H9 (cell line): Measurements from ENCODE around the gene NOS3. TPM values are rescaled to one million over a fixed set of nuclear protein-coding genes. Genes with fewer than 3 reads are reported as not detected.
A peak's percentile ranks its signal among the peaks of the same experiment; 100 is the strongest.

Source experiments
- DNase-seq: peaks from one replicate; pipeline ENCODE4 v3.0.0-alpha.2; 2017
- H2AFZ ChIP-seq: one replicate; pipeline ENCODE4 v1.6.1; 2013; ENCODE audit warnings: mild to moderate bottlenecking, low read length, control low read depth, moderate library complexity
- H2AK5ac ChIP-seq: 2 replicates; pipeline ENCODE4 v1.6.1; 2013; ENCODE audit warnings: low read length, control low read depth, mixed read lengths; ENCODE audit not compliant: insufficient read length
- H2BK120ac ChIP-seq: one replicate; pipeline ENCODE4 v1.6.1; 2013; ENCODE audit warnings: low read depth, mild to moderate bottlenecking, low read length, control low read depth, inconsistent platforms; ENCODE audit not compliant: poor library complexity, severe bottlenecking
- H2BK12ac ChIP-seq: 2 replicates; pipeline ENCODE4 v1.6.1; 2013; ENCODE audit warnings: low read length, control low read depth, mixed read lengths, low read depth; ENCODE audit not compliant: insufficient read length
- H2BK15ac ChIP-seq: 2 replicates; pipeline ENCODE4 v1.6.1; 2013; ENCODE audit warnings: low read depth, low read length, control low read depth
- H2BK20ac ChIP-seq: one replicate; pipeline ENCODE4 v1.6.1; 2013; ENCODE audit warnings: low read depth, mild to moderate bottlenecking, low read length, control low read depth, inconsistent platforms; ENCODE audit not compliant: poor library complexity, severe bottlenecking
- H2BK5ac ChIP-seq: 2 replicates; pipeline ENCODE4 v1.6.1; 2013; ENCODE audit warnings: low read length, control low read depth, mixed read lengths; ENCODE audit not compliant: insufficient read length
- H3K14ac ChIP-seq: 2 replicates; pipeline ENCODE4 v1.6.1; 2013; ENCODE audit warnings: low read length, control low read depth; ENCODE audit not compliant: insufficient read depth
- H3K18ac ChIP-seq: 2 replicates; pipeline ENCODE4 v1.6.1; 2013; ENCODE audit warnings: low read depth, mild to moderate bottlenecking, mixed read lengths, low read length, control low read depth; ENCODE audit not compliant: insufficient read length
- H3K23ac ChIP-seq: 2 replicates; pipeline ENCODE4 v1.6.1; 2013; ENCODE audit warnings: low read length, control low read depth, mixed read lengths, low read depth; ENCODE audit not compliant: insufficient read length
- H3K23me2 ChIP-seq: 2 replicates; pipeline ENCODE4 v1.6.1; 2013; ENCODE audit warnings: low read depth, mild to moderate bottlenecking, mixed read lengths, low read length, control low read depth; ENCODE audit not compliant: insufficient read length, poor library complexity, severe bottlenecking
- H3K27ac ChIP-seq: 2 replicates; pipeline ENCODE4 v1.5.1; 2013; ENCODE audit warnings: low read length, control low read depth, mixed read lengths, low read depth; ENCODE audit not compliant: insufficient read length
- H3K27me3 ChIP-seq: 2 replicates; pipeline ENCODE4 v1.6.1; 2013; ENCODE audit warnings: low read length, control low read depth, inconsistent platforms; ENCODE audit not compliant: insufficient read depth
- H3K4ac ChIP-seq: 2 replicates; pipeline ENCODE4 v1.6.1; 2013; ENCODE audit warnings: low read depth, mild to moderate bottlenecking, control low read depth, inconsistent platforms, low read length, moderate library complexity
- H3K4me1 ChIP-seq: 2 replicates; pipeline ENCODE4 v1.6.1; 2013; ENCODE audit warnings: low read length, control low read depth, inconsistent platforms; ENCODE audit not compliant: insufficient read depth
- H3K4me2 ChIP-seq: 2 replicates; pipeline ENCODE4 v1.6.1; 2013; ENCODE audit warnings: low read length, control low read depth, mixed read lengths; ENCODE audit not compliant: insufficient read length, insufficient read depth
- H3K56ac ChIP-seq: 2 replicates; pipeline ENCODE4 v1.6.1; 2013; ENCODE audit warnings: low read depth, mild to moderate bottlenecking, mixed read lengths, low read length, control low read depth; ENCODE audit not compliant: insufficient read length
- H3K79me1 ChIP-seq: 2 replicates; pipeline ENCODE4 v1.6.1; 2013; ENCODE audit warnings: low read depth, mild to moderate bottlenecking, moderate library complexity, low read length, control low read depth, inconsistent platforms; ENCODE audit not compliant: insufficient read depth, poor library complexity, severe bottlenecking
- H3K79me2 ChIP-seq: 2 replicates; pipeline ENCODE4 v1.6.1; 2013; ENCODE audit warnings: low read length, control low read depth, inconsistent platforms; ENCODE audit not compliant: insufficient read depth
- H3K9ac ChIP-seq: 2 replicates; pipeline ENCODE4 v1.6.1; 2013; ENCODE audit warnings: low read length, control low read depth, mixed read lengths; ENCODE audit not compliant: insufficient read length; ENCODE audit errors: extremely low read depth
- H3K9me3 ChIP-seq: one replicate; pipeline ENCODE4 v1.6.1; 2013; ENCODE audit warnings: low read depth, low read length, inconsistent platforms; ENCODE audit not compliant: control insufficient read depth
- H3T11ph ChIP-seq: one replicate; pipeline ENCODE4 v1.6.1; 2013; ENCODE audit warnings: mild to moderate bottlenecking, low read length, control low read depth, inconsistent platforms
- H4K20me1 ChIP-seq: one replicate; pipeline ENCODE4 v1.6.1; 2013; ENCODE audit not compliant: control insufficient read depth, insufficient read length, insufficient read depth
- H4K5ac ChIP-seq: 2 replicates; pipeline ENCODE4 v1.6.1; 2013; ENCODE audit warnings: low read depth, mild to moderate bottlenecking, mixed read lengths, low read length, control low read depth; ENCODE audit not compliant: insufficient read length
- H4K8ac ChIP-seq: replicated peaks from 2 replicates; pipeline ENCODE4 v1.6.1; 2013; ENCODE audit warnings: low read length, control low read depth, mixed read lengths, low read depth; ENCODE audit not compliant: insufficient read length
- H4K91ac ChIP-seq: 2 replicates; pipeline ENCODE4 v1.6.1; 2013; ENCODE audit warnings: low read depth, mild to moderate bottlenecking, moderate library complexity, mixed read lengths, low read length, control low read depth; ENCODE audit not compliant: insufficient read length
- H3K27ac Mint-ChIP-seq, 3 experiments: 2 replicates in 2 of 3; 3 replicates in 1 of 3; pipeline ENCODE4 v1.8.0; 2020 to 2021; ENCODE audit warnings: mixed read lengths in 3 of 3, mild to moderate bottlenecking in 1 of 3, moderate library complexity in 1 of 3
- H3K27me3 Mint-ChIP-seq: 2 replicates; pipeline ENCODE4 v1.8.0; 2021; ENCODE audit warnings: low read depth, mild to moderate bottlenecking, moderate library complexity, mixed read lengths
- H3K36me3 Mint-ChIP-seq, 3 experiments: 2 replicates in 2 of 3; 3 replicates in 1 of 3; pipeline ENCODE4 v1.8.0; 2020 to 2021; ENCODE audit warnings: low read depth in 3 of 3, mixed read lengths in 3 of 3; ENCODE audit not compliant: insufficient read depth in 1 of 3
- H3K4me1 Mint-ChIP-seq, 2 experiments: 2 replicates each; pipeline ENCODE4 v1.8.0; 2020; ENCODE audit warnings: mixed read lengths in 2 of 2
- H3K4me3 Mint-ChIP-seq, 2 experiments: 2 replicates in 1 of 2; 3 replicates in 1 of 2; pipeline ENCODE4 v1.8.0; 2020 to 2021; ENCODE audit warnings: mild to moderate bottlenecking in 2 of 2, mixed read lengths in 2 of 2, moderate library complexity in 1 of 2
- H3K9me3 Mint-ChIP-seq, 2 experiments: 2 replicates in 1 of 2; 3 replicates in 1 of 2; pipeline ENCODE4 v1.8.0; 2020; ENCODE audit warnings: mild to moderate bottlenecking in 2 of 2, mixed read lengths in 2 of 2, moderate library complexity in 1 of 2
- WGBS: extraction: QIAGEN DNeasy Blood & Tissue Kit; methylation state at CpG from one replicate; pipeline ENCODE4 v1.1.7; 2013; ENCODE audit warnings: missing lambda C conversion rate, low lambda C conversion rate, mixed read lengths; ENCODE audit not compliant: insufficient read length; ENCODE audit errors: extremely low coverage; 5-methylcytosine and 5-hydroxymethylcytosine counted together
- total RNA-seq: library from RNA; stranded (reverse); gene quantifications from 2 replicates; pipeline ENCODE4 v1.2.1, GENCODE V29; 2021
- TF ChIP-seq, protein P1 (sequence below): fragments of 200-600 bp; sonication (generic); conservative IDR thresholded peaks from 3 replicates; pipeline ENCODE4 v1.8.0; 2021; ENCODE audit warnings: antibody characterized with exemption, mild to moderate bottlenecking

The NOS3 gene
- total RNA-seq, 1 experiment from 2014 or later: 4.5 TPM

DNA sequence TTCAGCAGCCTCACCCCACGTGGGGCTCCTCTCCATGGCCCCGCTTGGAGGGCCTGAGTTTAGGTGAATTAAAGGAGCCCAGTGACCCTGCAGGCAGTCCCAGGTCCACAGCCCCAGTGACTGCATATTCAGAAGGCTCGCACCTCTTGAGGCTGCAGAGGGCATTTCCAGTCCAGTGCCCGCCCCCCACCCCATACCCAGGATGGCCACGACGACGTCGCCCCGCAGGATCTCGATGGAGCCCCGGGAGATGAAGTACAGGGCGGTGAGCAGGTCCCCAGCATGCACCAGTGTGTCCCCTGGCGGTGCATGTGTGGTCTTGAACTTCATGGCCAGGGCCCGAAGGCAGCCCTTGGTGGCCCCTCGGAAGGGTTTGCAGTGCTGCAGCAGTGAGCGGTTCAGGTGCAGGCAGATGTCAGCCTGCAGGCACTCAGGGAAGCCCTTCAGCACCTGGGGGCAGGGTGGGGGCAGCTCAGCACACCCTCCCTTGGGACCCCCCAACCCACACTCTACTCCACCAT is 40.8 kb upstream of the NOS3 start:
- no peak overlapping the region for H3K14ac ChIP-seq
- no peak overlapping the region for H2BK15ac ChIP-seq
- H3K9me3 ChIP-seq: no peaks in the 10 kb centered on the region
- H3K79me1 ChIP-seq: no peaks in the 10 kb centered on the region
- no peak overlapping the region for H3K56ac ChIP-seq
- H4K5ac ChIP-seq: no peak overlapping the region
- no peaks in the 10 kb centered on the region for H3K27me3 ChIP-seq
- H3K4me1 ChIP-seq: no peaks in the 10 kb centered on the region; the same call in 1 of the 2 replicates
- TF ChIP-seq, protein P1, sequence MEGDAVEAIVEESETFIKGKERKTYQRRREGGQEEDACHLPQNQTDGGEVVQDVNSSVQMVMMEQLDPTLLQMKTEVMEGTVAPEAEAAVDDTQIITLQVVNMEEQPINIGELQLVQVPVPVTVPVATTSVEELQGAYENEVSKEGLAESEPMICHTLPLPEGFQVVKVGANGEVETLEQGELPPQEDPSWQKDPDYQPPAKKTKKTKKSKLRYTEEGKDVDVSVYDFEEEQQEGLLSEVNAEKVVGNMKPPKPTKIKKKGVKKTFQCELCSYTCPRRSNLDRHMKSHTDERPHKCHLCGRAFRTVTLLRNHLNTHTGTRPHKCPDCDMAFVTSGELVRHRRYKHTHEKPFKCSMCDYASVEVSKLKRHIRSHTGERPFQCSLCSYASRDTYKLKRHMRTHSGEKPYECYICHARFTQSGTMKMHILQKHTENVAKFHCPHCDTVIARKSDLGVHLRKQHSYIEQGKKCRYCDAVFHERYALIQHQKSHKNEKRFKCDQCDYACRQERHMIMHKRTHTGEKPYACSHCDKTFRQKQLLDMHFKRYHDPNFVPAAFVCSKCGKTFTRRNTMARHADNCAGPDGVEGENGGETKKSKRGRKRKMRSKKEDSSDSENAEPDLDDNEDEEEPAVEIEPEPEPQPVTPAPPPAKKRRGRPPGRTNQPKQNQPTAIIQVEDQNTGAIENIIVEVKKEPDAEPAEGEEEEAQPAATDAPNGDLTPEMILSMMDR: no peak
- Mint-ChIP-seq H3K36me3 (peaks cover 0 to 12% (median 0%) of the 10 kb centered on the region in 3 experiments; a peak in 3 of 7 replicates), H3K4me3 (no peak overlapping the region), H3K9me3 (no peaks in the 10 kb centered on the region; a peak in 1 of 5 replicates), H3K4me1 (peaks cover 31 to 41% of the 10 kb centered on the region in 2 experiments), H3K27me3 (peaks cover 3% of the 10 kb centered on the region), H3K27ac (no peak overlapping the region)
- no peak overlapping the region for H3K18ac ChIP-seq
- H2BK12ac ChIP-seq: no peak overlapping the region
- no peak overlapping the region for H2AK5ac ChIP-seq
- no CpG with 5 or more reads among the region's 16 CpGs for WGBS
- no peaks in the 10 kb centered on the region for H3K79me2 ChIP-seq
- no peak overlapping the region for H3K4ac ChIP-seq
- no peak overlapping the region for H3K23ac ChIP-seq
- no peak overlapping the region for H4K91ac ChIP-seq
- H3K27ac ChIP-seq: no peak overlapping the region
- H3K9ac ChIP-seq: no peak overlapping the region
- no peak overlapping the region for H2BK5ac ChIP-seq
- DNase-seq: peak; percentile 31
- no peak overlapping the region for H3K4me2 ChIP-seq
- no peak overlapping the region for H2BK20ac ChIP-seq
- H4K20me1 ChIP-seq: no peaks in the 10 kb centered on the region
- H4K8ac ChIP-seq: no peak overlapping the region
- no peak overlapping the region for H2BK120ac ChIP-seq
- no peaks in the 10 kb centered on the region for H3K23me2 ChIP-seq
- H2AFZ ChIP-seq: no peak overlapping the region
- no peak overlapping the region for H3T11ph ChIP-seq
